HG03108 (cell line): ENCODE data around the gene GAS7.

ENCODE experiments used
- ATAC-seq: cut with Tn5 transposase; IDR thresholded peaks from one replicate; pipeline ENCODE4 v1.9.1; 2021; ENCODE audit warnings: moderate library complexity; ENCODE audit not compliant: unreplicated experiment

The GAS7 gene

GRCh38 chr17:10198509-10199249 lies at the start of gene GAS7:
GAS7 (minus strand) TSS chr17:10198606.
- no peak for ATAC-seq

- no peak for ATAC-seq
Measured at GRCh38 chr17:10247810-10248209, 49.4 kb upstream of the GAS7 start.

DNA sequence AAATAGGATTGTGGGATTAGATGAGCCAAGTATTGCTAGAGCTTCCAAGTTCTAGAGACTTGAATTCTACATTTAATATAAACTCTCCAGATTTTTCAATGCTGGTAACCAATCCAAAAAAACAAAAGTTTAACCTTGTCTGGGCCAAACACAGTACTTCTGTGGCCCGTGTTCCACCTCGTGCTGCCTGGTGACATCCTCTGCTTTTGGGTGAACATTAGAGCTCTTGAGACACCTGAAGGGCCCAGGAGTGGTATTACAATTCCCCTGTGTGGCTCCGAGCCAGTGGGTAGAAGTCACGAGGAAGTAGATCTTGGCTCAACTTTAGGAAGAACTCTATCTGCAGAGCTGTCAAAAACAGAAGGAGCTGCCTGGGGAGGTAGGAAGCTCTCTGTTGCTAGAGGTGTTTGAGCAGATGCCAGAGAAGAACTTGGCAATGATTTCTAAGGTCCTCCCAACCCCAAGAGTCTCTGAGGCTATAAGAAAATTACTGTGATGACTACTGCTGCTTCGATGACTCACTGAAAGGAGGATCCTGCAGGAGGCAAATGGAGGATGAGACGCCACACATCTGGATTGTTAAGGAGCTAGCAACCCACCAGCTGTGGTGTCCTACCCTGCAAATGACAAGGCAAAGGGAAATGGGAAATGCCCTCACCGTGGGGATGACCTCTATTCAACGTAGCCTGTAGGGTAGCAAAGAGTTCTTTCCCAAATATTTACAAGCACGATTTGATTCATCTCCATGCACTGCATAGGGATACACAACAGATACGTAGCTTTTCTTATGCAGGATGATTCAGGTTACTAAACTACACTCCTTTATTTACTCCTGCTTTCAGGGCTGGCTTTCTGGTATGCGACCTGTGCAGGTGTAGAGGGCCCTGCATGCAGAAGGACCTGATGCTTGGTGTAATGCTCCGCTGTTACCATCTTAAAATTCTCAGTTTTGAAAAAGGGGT lies 45.8 kb upstream of the GAS7 start:
- no peak for ATAC-seq

DNA sequence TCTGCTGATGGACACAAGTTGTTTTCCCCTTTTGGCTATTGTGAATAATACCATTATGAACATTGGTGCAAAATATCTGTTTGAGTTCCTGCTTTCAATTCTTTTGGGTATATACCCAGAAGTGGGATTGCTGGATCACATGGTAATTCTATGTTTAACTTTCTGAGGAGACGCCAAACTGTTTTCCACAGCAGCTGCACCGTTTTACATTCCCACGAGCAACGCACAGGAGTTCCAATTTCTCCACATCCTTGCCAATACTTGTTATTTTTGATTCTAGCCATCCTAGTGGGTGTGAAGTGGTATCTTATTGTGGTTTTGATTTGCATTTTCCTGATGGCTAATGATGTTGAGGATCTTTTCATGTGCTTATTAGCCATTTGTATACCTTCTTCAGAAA lies 43.4 kb upstream of the GAS7 start:
- ATAC-seq: no peak

- no peak for ATAC-seq
Measured at GRCh38 chr17:10238661-10239060, 40.3 kb upstream of the GAS7 start.

GRCh38 chr17:10234033-10234432 lies 35.6 kb upstream of the GAS7 start:
- no peak for ATAC-seq

GRCh38 chr17:10233161-10233560 lies 34.8 kb upstream of the GAS7 start:
- no peak for ATAC-seq

- no peak for ATAC-seq
Measured at GRCh38 chr17:10229181-10229580, 30.8 kb upstream of the GAS7 start.

DNA sequence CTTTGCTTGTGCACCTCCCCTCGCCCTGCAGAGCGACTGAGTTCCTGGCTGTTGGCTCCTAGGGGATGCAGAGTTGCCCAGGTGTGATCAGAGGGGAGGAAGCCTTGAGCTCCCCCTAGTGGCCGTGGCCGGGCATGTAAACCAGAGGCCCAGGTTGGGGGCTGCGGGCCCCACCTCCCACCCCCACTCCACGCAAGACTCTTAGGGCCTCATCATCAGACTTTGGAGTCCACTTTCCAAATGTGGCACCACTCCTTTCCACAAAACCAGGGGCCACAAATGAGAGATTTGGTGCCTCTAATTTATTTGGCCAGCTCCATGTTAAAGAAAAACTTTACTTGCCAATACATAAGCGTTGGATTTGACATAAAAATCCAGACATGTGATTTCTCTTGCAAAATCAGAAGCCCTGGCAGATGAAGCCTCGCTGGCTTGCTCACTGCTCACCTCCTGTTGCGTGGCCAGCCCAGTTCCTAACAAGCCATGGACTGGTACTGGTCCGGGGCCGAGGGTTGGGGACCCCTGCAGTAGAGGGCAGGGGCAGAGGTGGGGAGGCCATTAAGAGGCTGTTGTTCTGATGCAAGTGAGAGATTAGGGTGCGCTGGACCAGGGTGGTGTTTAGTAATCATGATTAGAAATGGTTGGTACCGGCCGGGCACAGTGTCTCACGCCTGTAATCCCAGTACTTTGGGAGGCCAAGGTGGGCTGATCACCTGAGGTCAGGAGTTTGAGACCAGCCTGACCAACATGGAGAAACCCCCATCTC lies 28.7 kb upstream of the GAS7 start:
- ATAC-seq: no peak

GRCh38 chr17:10224582-10225195 lies 26.3 kb upstream of the GAS7 start:
- no peak for ATAC-seq

- no peak for ATAC-seq
Measured at GRCh38 chr17:10219193-10219592, 20.8 kb upstream of the GAS7 start.

GRCh38 chr17:10217916-10218315 lies 19.5 kb upstream of the GAS7 start:
- ATAC-seq: no peak

- ATAC-seq: no peak
Measured at GRCh38 chr17:10216213-10216938, 18.0 kb upstream of the GAS7 start.

DNA sequence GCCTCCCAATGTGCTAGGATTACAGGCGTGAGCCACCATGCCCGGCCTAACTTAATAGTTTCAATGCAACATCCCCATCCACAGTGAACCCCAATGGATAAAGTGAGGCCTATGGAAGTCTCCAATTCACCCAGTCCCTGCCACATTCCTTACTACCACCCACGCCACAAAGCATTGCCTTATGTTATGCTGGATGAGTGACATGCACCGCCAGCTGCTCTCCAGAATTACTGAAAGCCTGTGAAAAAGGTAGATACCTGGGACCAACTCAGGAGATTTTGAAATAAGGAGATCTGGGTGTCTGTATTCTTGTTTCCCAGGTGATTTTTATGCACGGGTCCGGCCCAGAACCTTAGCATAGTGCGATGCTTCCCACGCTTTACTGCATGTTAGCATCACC lies 16.9 kb upstream of the GAS7 start:
- no peak for ATAC-seq

- no peak for ATAC-seq
Measured at GRCh38 chr17:10211666-10212065, 13.3 kb upstream of the GAS7 start.

DNA sequence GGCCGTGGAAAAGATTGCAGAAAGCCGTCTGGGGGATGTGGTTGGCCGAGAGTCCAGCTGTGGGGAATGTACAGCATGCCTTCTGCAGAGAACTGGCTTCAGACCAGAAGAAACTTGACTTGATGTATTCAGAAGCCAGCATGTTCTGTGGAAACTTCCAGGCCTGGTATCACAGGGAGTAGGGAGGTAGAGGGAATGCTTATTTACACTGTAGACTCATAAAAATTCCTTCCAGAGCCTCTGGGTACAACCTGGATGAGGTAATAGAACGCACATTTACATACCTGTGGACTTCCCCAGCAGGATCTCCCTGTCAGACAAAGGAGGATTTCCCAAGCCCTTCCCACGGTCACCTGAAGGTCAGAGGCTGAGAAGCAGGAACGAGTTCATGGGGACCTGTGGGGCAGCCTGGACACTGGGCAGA lies 11.8 kb upstream of the GAS7 start:
- ATAC-seq: no peak

GRCh38 chr17:10208604-10209193 lies 10.3 kb upstream of the GAS7 start:
- ATAC-seq: no peak

DNA sequence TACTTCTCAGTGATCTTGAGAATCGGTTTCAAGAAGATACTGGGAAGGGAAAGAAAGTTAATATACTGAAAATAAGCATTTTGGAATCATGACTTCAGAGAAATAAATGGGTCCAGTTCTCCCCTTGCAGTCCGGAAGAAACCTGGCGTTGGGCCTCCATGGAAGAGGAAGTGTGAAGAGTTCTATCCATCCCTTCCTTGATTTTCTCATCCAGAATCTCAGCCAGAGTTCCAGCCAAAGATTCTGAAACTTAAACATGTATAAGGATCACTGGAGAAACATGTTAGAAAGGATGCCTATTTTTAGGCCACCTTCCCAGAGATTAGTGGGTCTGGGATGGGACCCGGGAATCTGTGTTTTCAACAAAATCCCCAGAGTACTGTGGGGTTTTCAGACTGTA lies 8.7 kb upstream of the GAS7 start:
- no peak for ATAC-seq

GRCh38 chr17:10205549-10206185 lies 7.3 kb upstream of the GAS7 start:
- ATAC-seq: no peak
